Ishikawa (cell line): ENCODE measurements around the gene TMEM132D.

Source experiments
- CEBPB ChIP-seq: IDR thresholded peaks from 2 replicates; pipeline ENCODE4 v1.6.1; 2012
- CREB1 ChIP-seq: IDR thresholded peaks from 2 replicates; pipeline ENCODE4 v1.6.1; 2012; ENCODE audit warnings: low read depth
- EGR1 ChIP-seq: IDR thresholded peaks from 2 replicates; pipeline ENCODE4 v1.6.1; 2012
- EP300 ChIP-seq: IDR thresholded peaks from 2 replicates; pipeline ENCODE4 v1.6.1; 2012; ENCODE audit warnings: borderline replicate concordance
- FOXM1 ChIP-seq: IDR thresholded peaks from 2 replicates; pipeline ENCODE4 v1.6.1; 2012; ENCODE audit warnings: low read depth, borderline replicate concordance
- NFIC ChIP-seq: IDR thresholded peaks from 2 replicates; pipeline ENCODE4 v1.6.1; 2012
- RAD21 ChIP-seq: IDR thresholded peaks from 2 replicates; pipeline ENCODE4 v1.6.1; 2012; ENCODE audit warnings: low read depth
- REST ChIP-seq: IDR thresholded peaks from 2 replicates; pipeline ENCODE4 v1.6.1; 2012; ENCODE audit warnings: low read depth, mild to moderate bottlenecking
- TAF1 ChIP-seq: IDR thresholded peaks from 2 replicates; pipeline ENCODE4 v1.6.1; 2012; ENCODE audit warnings: low read depth, mild to moderate bottlenecking
- TCF12 ChIP-seq: IDR thresholded peaks from 2 replicates; pipeline ENCODE4 v1.6.1; 2012; ENCODE audit warnings: low read depth
- TEAD4 ChIP-seq: IDR thresholded peaks from 2 replicates; pipeline ENCODE4 v1.6.1; 2012
- YY1 ChIP-seq: IDR thresholded peaks from 2 replicates; pipeline ENCODE4 v1.6.1; 2012; ENCODE audit warnings: low read depth
- TF ChIP-seq, protein P1 (sequence below): IDR thresholded peaks from 2 replicates; pipeline ENCODE4 v1.6.1; 2012
- TF ChIP-seq, protein P2 (sequence below): IDR thresholded peaks from 2 replicates; pipeline ENCODE4 v1.6.1; 2012

DNA sequence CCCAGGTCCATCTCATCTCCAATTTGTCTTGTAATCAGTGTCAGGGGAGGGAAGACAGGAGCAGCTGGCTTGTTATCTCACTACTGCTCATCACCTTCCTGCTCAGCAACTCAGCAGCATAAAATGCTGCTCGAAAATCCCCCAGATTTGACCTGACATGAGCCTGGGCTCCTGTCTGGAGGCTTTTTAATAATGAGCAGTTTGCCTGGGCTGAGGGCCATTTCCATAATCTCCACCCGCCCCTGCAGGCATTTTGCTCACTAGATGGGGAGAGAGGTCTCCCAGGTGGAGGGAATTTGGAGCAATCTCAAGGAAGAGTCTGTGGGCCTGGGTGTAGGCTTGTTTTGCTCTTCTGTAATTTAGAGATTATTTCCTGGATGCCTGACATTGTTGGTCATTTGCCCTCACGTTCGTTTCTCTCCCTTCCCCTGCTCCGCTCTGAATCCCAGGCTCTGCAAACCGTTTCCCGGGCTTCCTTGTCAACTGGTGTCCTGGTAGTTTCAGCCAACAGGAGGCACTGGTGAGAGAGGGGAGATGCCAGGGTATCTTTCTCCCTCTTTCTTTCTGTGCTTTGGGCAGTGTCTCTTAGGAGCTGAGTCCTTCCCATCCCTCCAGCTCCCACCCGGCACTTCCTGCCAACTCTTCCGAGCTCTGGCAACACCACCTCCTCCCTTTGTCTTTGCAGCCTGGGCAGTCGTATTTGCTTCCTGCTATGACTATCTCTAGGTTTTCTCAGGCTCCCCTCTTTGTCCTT is 751.3 kb downstream of the TMEM132D start:
- TF ChIP-seq NFIC, result no peak
- TF ChIP-seq, protein P1, sequence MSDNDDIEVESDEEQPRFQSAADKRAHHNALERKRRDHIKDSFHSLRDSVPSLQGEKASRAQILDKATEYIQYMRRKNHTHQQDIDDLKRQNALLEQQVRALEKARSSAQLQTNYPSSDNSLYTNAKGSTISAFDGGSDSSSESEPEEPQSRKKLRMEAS, result no peak
- no peak for TF ChIP-seq TEAD4
- no peak for TF ChIP-seq TAF1
- TF ChIP-seq RAD21, result no peak
- TF ChIP-seq EP300, result no peak
- no peak for TF ChIP-seq CREB1
- TF ChIP-seq REST, result no peak
- TF ChIP-seq, protein P2, sequence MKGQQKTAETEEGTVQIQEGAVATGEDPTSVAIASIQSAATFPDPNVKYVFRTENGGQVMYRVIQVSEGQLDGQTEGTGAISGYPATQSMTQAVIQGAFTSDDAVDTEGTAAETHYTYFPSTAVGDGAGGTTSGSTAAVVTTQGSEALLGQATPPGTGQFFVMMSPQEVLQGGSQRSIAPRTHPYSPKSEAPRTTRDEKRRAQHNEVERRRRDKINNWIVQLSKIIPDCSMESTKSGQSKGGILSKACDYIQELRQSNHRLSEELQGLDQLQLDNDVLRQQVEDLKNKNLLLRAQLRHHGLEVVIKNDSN, result no peak
- TF ChIP-seq EGR1, result no peak
- no peak for TF ChIP-seq CEBPB
- TF ChIP-seq TCF12, result no peak
- no peak for TF ChIP-seq FOXM1
- no peak for TF ChIP-seq YY1
